ENCODE measurements around the gene BTBD1. TPM values are rescaled to one million over a fixed set of nuclear protein-coding genes. Genes with fewer than 3 reads are reported as not detected.

BTBD1 gene
- total RNA-seq, 2 donors from 2014 or later: 62.3 to 73.4 TPM

DNA sequence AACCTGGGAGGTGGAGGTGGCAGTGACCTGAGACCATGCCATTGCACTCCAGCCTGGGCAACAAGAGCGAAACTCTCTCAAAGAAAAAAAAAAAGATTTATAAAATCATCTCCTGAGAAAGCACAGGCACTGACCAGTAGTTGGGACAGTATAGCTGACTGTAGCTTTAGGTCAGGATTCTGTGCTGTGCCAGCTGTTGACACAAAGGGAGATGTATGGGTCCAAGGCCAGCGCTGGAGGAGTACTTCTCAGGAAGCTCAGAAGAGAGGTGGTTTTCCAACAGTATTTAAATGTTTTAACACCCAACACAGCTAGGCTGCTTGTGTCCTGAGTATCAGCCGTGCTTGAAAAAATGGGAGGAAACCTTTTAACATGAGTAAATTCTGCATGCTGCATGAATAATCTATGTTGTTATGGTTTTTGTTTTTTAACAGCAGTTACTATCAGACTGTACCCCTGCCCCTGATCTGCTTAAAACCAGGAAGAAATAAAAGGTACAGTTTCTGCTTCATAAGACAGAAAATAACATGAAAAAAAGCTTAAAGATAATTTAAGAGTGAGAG lies 74.5 kb downstream of the BTBD1 start:
- Histone ChIP-seq H3K9me3 (no peaks in the 10 kb centered on the region), H3K27me3 (replicated peaks; ENCODE audit: insufficient read depth) (no peaks in the 10 kb centered on the region), H3K4me1 (ENCODE audit: control insufficient read depth in 1 of 2, low read depth in 2 of 2) (peaks cover under 1 to 3% of the 10 kb centered on the region in 2 donors), H3K36me3 (peaks cover 9% of the 10 kb centered on the region), H3K27ac (no peak overlapping the region), H3K4me3 (no peak overlapping the region)
- no peak for ATAC-seq (ENCODE audit: insufficient number of reproducible peaks, low FRiP score, low read depth)
- TF ChIP-seq CTCF (IDR thresholded peaks at IDR 0.05): no peak
- DNase-seq (ENCODE audit: low spot score): no peak

DNA sequence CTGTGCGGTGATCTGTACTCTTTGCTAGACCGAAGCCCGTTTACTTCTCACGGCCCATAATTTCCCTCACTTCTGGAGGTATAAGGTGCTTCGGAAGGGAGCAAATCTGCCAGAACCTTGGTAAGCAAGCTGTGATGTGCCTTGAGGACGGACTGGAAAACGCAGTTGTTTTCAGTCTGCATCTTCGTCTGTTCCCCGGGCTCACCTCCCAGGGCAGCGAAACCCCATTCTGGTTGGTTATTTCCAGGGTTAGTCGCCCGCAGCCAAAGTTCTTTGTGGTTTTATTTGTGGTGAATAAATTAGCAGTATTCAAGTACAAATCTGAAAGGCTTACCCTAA lies 80.6 kb downstream of the BTBD1 start:
- H3K4me3 ChIP-seq: peak overlapping the region; percentile 70
- no peak for TF ChIP-seq CTCF (IDR thresholded peaks at IDR 0.05)
- peaks cover 12 to 14% of the 10 kb centered on the region in 2 donors for H3K4me1 ChIP-seq (ENCODE audit: control insufficient read depth in 1 of 2, low read depth in 2 of 2)
- no peaks in the 10 kb centered on the region for H3K27me3 ChIP-seq (replicated peaks; ENCODE audit: insufficient read depth)
- no peaks in the 10 kb centered on the region for H3K9me3 ChIP-seq
- ATAC-seq (ENCODE audit: insufficient number of reproducible peaks, low FRiP score, low read depth) (peak; percentile 32), DNase-seq (ENCODE audit: low spot score) (no peak)
- H3K36me3 ChIP-seq: peaks cover 9% of the 10 kb centered on the region
- peak overlapping the region; percentile 24 to 68 for H3K27ac ChIP-seq

- Histone ChIP-seq H3K4me1 (ENCODE audit: control insufficient read depth in 1 of 2, low read depth in 2 of 2) (peaks cover 12 to 14% of the 10 kb centered on the region in 2 donors), H3K9me3 (no peaks in the 10 kb centered on the region), H3K4me3 (peak within 1 kb of the TSS; percentile 70), H3K36me3 (peaks cover 9% of the 10 kb centered on the region), H3K27ac (peak within 1 kb of the TSS; percentile 24 to 68), H3K27me3 (replicated peaks; ENCODE audit: insufficient read depth) (no peaks in the 10 kb centered on the region)
- TF ChIP-seq CTCF (IDR thresholded peaks at IDR 0.05): no peak
- peak; percentile 89 for DNase-seq (ENCODE audit: low spot score)
- peak; percentile 98 for ATAC-seq (ENCODE audit: insufficient number of reproducible peaks, low FRiP score, low read depth)
Observed at GRCh38 chr15:82985688-82986441, 81.2 kb downstream of the BTBD1 start, which contains the start of gene RAMAC. Gene RAMAC (plus strand): TSS chr15:82986210. CDS start chr15:82989019, 2,809 bp downstream.

DNA sequence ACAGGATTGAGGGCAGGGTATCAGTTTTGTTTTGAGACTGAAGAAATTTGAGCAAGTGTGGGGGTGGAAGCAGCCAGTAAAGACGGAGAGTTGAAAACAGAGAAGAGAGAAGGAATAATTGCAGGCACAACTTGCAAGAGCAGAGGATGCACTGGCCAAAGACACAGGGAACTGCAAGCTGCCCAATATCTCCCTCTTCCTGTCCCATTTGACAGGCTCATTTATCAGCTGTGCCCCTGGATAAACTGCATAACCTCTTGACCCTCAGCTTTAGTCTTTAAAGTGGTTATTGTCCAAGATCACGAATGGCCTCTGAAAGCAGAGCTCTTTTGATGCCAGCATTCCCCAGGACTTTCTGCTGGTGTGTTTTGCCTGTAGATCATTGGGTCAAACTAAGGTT lies 86.1 kb downstream of the BTBD1 start:
- DNase-seq (ENCODE audit: low spot score) (no peak), ATAC-seq (ENCODE audit: insufficient number of reproducible peaks, low FRiP score, low read depth) (no peak)
- Histone ChIP-seq H3K9me3 (no peaks in the 10 kb centered on the region), H3K27ac (no peak overlapping the region), H3K4me1 (ENCODE audit: control insufficient read depth in 1 of 2, low read depth in 2 of 2) (peaks cover 0 to 3% of the 10 kb centered on the region in 2 donors), H3K27me3 (replicated peaks; ENCODE audit: insufficient read depth) (no peaks in the 10 kb centered on the region), H3K4me3 (no peak overlapping the region), H3K36me3 (no peaks in the 10 kb centered on the region)
- no peak for TF ChIP-seq CTCF (IDR thresholded peaks at IDR 0.05)

- H3K36me3 ChIP-seq: no peaks in the 10 kb centered on the region
- no peak overlapping the region for H3K27ac ChIP-seq
- H3K4me1 ChIP-seq (ENCODE audit: control insufficient read depth in 1 of 2, low read depth in 2 of 2): no peaks in the 10 kb centered on the region
- no peak overlapping the region for H3K4me3 ChIP-seq
- ATAC-seq (ENCODE audit: insufficient number of reproducible peaks, low FRiP score, low read depth) (no peak), DNase-seq (ENCODE audit: low spot score) (no peak)
- TF ChIP-seq CTCF (IDR thresholded peaks at IDR 0.05): no peak
- no peaks in the 10 kb centered on the region for H3K9me3 ChIP-seq
- no peaks in the 10 kb centered on the region for H3K27me3 ChIP-seq (replicated peaks; ENCODE audit: insufficient read depth)
Observed at GRCh38 chr15:82979726-82980125, 87.3 kb downstream of the BTBD1 start.
